Fibroblast of villous mesenchyme (primary cell): ENCODE results near the gene HAVCR2. TPM values are rescaled to one million over a fixed set of nuclear protein-coding genes. Genes with fewer than 3 reads are reported as not detected.

ENCODE experiments used
- DNase-seq: peaks from one replicate; pipeline ENCODE4 v3.0.0-alpha.2; 2010; ENCODE audit warnings: low read depth
- H3K4me3 ChIP-seq: 2 replicates; pipeline ENCODE4 v1.5.1; 2011; ENCODE audit warnings: low read depth, mild to moderate bottlenecking, low read length
- total RNA-seq: library from RNA; depleted of rRNA; stranded (reverse); fragments of >200 nt; gene quantifications from 2 replicates; pipeline ENCODE4 v1.2.3, GENCODE V29; 2012
- TF ChIP-seq, protein P1 (sequence below): IDR thresholded peaks from 2 replicates; pipeline ENCODE4 v1.5.1; 2012; ENCODE audit warnings: low read depth, mild to moderate bottlenecking, low read length; ENCODE audit not compliant: insufficient read depth

Gene HAVCR2
- total RNA-seq, 1 donor: not detected

DNA sequence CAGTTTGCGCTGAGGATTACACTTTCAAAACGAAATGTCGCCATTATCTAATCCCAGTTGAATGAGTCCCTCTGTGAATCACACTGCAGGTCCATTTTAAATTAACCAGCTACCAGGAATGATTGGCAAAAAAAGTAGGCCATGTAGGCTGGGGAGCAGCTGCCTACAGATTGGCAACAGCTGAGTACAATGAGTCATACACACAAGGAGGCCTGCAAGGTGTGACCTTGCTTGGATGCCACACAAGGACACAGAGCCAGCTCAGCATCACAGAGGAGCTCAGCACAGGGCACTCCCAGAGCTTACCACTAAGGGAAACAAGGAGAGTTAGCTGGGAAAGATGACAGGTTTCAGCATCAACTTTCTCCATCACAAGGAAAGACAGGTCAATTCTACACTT is 62.8 kb downstream of the HAVCR2 start:
- no peak for DNase-seq

GRCh38 chr5:157045601-157046000 is 63.2 kb downstream of the HAVCR2 start:
- TF ChIP-seq, protein P1, sequence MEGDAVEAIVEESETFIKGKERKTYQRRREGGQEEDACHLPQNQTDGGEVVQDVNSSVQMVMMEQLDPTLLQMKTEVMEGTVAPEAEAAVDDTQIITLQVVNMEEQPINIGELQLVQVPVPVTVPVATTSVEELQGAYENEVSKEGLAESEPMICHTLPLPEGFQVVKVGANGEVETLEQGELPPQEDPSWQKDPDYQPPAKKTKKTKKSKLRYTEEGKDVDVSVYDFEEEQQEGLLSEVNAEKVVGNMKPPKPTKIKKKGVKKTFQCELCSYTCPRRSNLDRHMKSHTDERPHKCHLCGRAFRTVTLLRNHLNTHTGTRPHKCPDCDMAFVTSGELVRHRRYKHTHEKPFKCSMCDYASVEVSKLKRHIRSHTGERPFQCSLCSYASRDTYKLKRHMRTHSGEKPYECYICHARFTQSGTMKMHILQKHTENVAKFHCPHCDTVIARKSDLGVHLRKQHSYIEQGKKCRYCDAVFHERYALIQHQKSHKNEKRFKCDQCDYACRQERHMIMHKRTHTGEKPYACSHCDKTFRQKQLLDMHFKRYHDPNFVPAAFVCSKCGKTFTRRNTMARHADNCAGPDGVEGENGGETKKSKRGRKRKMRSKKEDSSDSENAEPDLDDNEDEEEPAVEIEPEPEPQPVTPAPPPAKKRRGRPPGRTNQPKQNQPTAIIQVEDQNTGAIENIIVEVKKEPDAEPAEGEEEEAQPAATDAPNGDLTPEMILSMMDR: no peak
- no peak overlapping the region for H3K4me3 ChIP-seq
- no peak for DNase-seq

More for the DNA sequence above, 62.8 kb downstream of the HAVCR2 start:
- TF ChIP-seq, protein P1: no peak
- H3K4me3 ChIP-seq: no peak overlapping the region

DNA sequence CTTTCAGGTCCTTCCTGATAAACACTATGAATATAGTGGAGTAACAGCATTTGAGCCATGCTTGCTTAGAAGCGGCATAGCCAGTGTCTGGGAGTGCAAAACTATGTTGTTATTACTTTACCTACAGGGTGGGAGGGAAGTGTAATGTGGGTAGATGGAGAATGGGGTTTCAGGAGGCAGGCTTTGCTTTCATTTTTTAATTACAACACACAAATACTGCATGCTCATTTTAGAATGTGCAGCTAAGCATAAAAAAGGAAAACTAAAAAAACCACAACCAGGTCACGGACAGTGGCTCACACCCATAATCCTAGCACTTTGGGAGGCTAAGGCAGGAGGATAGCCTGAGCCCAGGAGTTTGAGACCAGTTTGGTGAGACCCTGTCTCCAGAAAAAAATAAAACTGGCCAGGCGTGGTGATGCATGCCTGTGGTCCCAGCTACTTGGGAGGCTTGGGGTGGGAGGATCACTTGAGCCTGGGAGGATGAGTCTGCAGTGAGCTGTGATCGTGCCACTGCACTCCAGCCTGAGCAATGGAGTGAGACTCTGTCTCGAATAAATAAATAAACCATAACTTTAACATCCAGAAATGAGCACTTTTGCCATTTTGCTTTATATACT is 70.2 kb downstream of the HAVCR2 start:
- no peak overlapping the region for H3K4me3 ChIP-seq
- no peak for DNase-seq
- TF ChIP-seq, protein P1: no peak

Other genes with a start within 250 kb of the HAVCR2 start
- gene TIMD4, start 145.8 kb downstream of the HAVCR2 start, total RNA-seq: not detected in 2 replicates
- gene HAVCR1, start 49.9 kb downstream of the HAVCR2 start, total RNA-seq: not detected in 2 replicates
- 9.0 and 12.5 TPM in 2 replicates for gene MED7, start 33.8 kb upstream of the HAVCR2 start, total RNA-seq
- not detected in 2 replicates for gene GARIN3, start 57.2 kb upstream of the HAVCR2 start, total RNA-seq
- gene ITK, start 71.8 kb upstream of the HAVCR2 start, total RNA-seq: 1.3 TPM in 1 of 2 replicates, not detected in the other
- gene CYFIP2, start 157.1 kb upstream of the HAVCR2 start, total RNA-seq: 11.6 and 13.4 TPM in 2 replicates